ENCODE data around the gene OR52K1. TPM values are rescaled to one million over a fixed set of nuclear protein-coding genes. Genes with fewer than 3 reads are reported as not detected.

Gene OR52K1
- 0.04 TPM for total RNA-seq

DNA sequence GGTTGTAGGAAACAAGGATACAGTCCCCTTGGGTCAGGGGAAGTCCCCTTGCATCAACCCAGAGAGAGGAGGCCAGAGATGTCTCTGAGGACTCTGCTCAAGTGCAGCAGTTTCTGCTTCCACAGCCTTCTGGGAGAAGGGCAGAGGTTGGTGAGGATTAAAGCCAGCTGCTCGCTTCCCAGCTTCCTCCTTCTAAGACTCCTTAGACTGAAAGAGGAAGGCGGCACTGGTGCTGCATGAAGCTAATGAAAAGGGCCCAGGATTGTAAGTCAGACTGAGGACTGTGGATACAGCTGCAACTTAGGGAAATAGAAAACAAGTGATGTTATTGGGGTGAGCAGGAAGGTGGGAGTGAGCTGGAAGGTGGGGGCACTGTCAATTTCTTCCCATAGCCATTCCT, at the start of gene OR52K1:
Gene OR52K1 (plus strand): TSS at position 202 of the 400 bp plus-strand sequence. CDS start 6,255 bp downstream, outside the sequence.
- ATAC-seq (peak; percentile 30), DNase-seq (ENCODE audit: low spot score) (no peak)
- intact Hi-C loops (cut with DNase I), result no loop called here

DNA sequence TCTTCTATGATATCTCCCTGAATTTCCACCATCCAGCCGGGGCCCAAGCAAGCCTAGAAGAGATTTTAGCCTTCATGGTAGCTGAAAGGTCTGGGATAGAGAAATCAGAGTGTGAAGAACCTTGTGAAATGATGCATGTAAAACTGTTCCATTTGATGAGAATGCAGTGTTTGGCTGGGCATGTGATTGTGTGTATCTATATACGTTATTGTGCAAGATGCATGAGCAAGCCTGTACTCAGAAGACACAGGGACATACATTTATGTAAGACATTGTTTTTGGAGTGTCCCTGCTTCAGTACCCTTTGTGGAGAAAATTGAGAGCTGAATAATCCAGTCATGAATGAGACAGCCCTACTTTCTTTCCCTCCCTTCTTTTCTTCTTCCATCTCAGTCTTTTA, 48.6 kb upstream of the OR52K1 start:
- intact Hi-C loops (cut with DNase I), result no loop called here
- no peak for ATAC-seq
- DNase-seq (ENCODE audit: low spot score), result no peak

DNA sequence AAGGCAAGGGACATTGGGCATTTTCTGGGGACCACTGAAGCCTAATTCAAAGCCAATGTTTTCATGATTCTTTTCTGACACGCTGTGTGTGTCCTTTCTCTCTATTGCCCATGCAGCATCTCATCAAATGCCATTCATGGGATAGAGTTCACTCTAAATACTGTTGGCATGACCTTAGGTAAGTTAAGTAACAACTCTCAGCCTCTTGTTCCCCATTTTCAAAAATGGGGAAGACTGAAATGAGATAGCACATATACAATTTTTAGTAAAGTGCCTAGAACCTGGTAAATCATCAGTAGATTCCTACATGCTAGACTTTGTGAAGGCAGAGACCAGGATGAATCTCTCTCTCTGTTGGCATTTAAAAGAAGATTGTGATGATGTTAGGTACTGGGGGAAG, 46.0 kb upstream of the OR52K1 start:
- no peak for ATAC-seq

DNA sequence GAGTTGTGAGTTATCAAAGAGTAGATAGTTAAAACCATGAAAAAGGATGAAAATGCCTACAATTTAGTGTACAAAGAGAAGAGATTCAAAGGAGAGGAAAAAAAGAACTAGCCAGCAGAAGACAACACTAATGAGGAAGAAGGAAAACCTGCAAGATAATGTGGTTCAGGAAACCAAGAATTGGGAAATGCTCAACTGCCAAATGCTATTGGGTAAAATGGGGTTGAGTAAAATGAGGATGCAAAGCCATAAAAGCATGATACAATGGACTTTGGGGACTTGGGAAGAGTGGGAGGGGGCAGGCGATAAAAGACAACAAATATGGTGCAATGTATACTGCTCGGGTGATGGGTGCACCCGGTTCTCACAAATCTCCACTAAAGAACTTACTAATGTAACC, 40.9 kb upstream of the OR52K1 start:
- intact Hi-C loops (cut with DNase I), result no loop called here
- no peak for ATAC-seq
- DNase-seq (ENCODE audit: low spot score), result no peak

More for the DNA sequence above, 46.0 kb upstream of the OR52K1 start:
- no peak for DNase-seq (ENCODE audit: low spot score)
- intact Hi-C loops (cut with DNase I), result no loop called here

DNA sequence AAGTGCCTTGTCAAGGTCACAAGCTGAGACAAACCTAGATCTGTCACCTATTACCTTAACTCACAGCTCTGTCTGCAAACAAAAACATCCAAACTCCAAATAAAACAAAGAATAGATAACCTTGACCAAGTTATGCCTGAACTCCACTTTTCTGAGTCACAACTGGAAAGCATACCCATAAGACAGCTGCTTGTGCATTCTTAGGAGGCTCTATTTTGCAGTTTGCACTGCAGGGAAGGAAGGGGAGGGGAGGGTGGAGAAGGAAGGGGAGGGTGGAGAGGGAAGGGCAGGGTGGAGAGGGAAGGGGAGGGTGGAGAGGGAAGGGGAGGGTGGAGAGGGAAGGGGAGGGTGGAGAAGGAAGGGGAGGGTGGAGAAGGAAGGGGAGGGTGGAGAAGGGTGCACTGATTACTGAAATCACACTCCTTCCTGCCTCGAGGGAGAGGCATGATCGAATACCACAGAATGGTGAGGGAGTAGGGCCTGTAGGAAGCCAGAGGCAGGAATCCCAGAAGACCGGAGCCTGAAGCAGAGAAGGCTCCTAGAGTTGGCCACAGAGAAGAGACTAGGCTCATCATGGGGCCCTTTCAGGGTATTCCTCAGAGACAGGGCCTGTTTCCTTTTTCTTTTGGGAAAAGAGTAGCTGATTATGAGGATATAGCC, 39.1 kb upstream of the OR52K1 start:
- ATAC-seq, result no peak
- intact Hi-C loops (cut with DNase I), result no loop called here
- no peak for DNase-seq (ENCODE audit: low spot score)

DNA sequence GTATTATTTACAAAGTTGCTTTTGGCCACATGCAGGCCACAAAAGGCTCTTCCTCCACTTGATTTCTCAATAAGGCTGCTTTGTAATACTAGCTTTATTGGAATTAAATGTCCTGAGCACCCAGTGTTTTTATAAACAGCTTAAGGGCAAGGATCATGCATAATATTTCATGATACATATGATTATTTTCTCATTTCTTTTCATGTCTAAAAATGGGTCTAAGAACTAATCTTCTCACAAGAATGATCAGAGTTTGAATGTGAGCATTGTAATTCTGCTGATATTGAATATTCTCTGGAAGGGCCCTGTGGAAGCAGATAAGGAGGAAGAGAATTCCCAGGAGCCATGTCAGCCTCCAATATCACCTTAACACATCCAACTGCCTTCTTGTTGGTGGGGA, 33.5 kb upstream of the OR52K1 start, which contains the start of gene OR52K2:
Gene OR52K2 (plus strand): TSS at position 301 of the 400 bp plus-strand sequence. CDS start 45 bp downstream, at position 346.
- DNase-seq (ENCODE audit: low spot score), result no peak
- ATAC-seq, result no peak
- intact Hi-C loops (cut with DNase I), result no loop called here

DNA sequence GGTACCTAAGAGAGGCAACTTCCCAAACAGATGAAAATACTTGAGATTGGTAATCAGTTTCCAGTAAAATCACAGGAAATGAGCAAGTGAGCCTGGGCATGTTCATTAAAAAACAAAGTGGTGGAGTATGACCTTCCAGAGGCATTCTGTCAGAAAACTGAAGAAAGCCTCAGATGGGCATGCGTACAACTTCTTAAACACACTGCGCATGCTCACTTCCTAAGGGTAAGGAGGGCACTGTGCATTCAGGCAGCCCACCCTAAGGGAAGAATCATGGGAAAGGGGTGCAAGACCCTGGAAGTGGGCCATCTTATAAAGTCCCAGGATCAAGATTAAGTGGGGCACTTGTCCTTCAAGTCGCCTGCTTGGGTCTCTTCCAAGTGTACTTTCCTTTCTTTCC, 29.3 kb upstream of the OR52K1 start:
- intact Hi-C loops (cut with DNase I), result no loop called here
- DNase-seq (ENCODE audit: low spot score) (no peak), ATAC-seq (no peak)

DNA sequence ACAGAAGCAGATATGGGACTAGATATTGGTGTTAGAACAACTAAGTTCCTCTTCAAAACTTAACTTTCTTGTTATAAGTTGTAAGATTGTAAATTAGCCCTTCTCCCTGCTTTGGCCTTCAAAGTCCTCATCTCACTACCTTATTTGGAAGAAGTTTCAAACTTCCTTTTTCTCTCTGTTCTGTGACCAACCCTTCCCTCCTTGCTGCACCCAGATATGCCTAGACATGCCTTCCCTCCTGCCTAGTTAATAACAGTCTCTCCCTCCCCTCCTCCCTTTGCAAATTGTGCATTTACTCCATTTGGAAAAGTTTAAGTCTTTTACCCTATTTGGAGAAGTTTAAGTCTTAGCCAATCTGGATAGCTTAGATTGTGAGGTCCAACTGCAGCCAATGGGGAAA, 28.4 kb upstream of the OR52K1 start:
- intact Hi-C loops (cut with DNase I), result no loop called here
- ATAC-seq (no peak), DNase-seq (ENCODE audit: low spot score) (no peak)

DNA sequence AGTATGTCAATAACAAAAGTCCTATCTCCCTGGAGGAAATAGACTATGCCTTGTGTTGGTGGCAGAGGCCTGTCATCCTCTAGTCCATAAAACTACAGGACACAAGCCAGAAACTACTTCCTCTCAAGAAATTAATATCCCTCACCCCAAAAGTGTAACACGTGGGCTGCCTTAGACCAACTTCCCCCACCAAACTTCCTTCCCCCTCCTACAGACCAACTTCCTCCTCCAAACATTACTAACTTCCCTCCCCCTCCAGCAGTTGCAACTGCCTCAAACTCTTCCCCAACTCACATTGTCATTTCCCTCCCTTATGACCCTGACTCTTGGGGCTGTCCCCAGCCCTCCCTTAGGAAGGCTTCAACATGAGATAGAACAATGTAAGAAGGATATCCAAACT, 27.0 kb upstream of the OR52K1 start:
- DNase-seq (ENCODE audit: low spot score), result no peak
- intact Hi-C loops (cut with DNase I), result no loop called here
- ATAC-seq, result peak; percentile 48

DNA sequence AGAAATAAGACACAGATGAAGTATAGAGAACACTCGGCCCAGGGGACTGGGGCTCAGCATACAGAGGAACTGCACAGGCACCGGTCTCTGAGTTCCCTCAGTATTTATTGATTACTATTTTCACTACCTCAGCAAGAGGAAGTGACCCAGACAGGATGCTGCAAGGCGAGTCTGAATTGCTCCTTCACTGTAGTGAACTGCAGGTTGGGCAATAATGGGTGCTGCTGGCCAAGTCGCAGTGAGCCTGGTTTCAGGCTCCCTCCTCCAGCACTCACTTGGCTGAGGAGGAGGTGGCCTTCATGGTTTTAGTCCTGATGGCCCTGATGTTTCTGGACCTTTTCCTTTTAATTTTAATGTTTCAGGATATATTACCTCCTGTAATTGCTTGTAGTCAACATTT, 22.9 kb upstream of the OR52K1 start:
- ATAC-seq (peak; percentile 83), DNase-seq (ENCODE audit: low spot score) (no peak)
- intact Hi-C loops (cut with DNase I), result no loop called here

DNA sequence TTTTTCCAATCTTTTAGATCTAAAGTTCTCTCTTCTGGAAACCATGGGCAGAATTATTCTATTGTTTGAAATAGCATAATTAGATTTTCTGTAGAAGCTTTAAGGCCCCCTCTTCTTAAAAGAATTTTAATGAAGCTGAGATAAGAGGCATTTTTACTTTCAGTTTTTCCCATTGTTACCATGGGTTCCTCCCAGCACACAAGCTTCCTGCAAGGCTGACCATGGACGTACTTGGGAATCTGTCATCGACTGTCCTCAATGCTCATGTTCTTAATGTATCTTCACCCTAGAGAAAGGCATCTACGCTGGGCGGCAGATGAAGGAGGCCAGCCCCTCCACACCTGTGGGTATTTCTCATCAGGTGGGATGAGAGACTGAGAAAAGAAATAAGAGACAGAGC, 22.3 kb upstream of the OR52K1 start:
- DNase-seq (ENCODE audit: low spot score) (no peak), ATAC-seq (no peak)
- intact Hi-C loops (cut with DNase I), result no loop called here

DNA sequence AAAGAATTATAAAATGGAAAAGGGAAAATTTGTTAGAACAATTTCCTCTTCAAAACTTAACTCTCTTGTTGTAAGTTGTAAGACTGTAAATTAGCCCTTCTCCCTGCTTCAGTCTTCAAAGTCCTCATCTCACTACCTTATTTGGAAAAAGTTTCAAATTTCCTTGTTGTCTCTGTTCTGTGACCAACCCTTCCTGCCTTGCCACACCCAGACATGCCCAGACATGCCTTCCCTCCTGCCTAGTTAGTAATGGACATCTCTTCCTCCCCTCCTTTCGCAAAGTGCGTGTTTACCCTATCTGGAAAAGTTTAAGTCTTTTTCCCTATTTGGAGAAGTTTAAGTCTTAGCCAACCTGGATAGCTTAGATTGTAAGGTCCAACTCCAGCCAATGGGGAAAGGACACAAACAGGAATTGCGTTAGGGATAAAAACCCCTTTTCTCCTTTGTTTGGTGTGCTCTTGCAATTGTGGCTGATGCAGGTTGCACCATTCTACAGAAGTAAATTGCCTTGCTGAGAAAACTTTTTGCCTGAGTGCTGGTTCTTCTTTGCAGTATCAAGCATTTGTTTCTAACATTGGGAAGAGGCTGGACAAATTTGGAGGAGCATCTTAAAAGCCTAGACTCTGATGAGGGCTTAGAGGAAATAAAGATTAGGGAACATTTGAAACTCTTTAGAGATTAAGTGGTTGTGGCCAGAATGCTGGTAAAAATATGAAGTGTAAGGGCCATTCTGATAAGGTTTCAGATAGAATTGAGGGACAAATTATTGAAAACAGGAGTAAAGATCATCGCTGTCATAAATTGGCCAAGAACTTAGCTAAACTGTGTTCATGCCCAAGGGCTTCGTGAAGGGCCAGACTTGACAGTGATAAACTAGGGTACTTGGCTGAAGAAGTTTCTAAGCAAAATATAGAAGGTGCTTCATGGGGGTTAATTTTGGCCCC, 18.0 kb upstream of the OR52K1 start:
- DNase-seq (ENCODE audit: low spot score) (no peak), ATAC-seq (no peak)
- intact Hi-C loops (cut with DNase I), result no loop called here

DNA sequence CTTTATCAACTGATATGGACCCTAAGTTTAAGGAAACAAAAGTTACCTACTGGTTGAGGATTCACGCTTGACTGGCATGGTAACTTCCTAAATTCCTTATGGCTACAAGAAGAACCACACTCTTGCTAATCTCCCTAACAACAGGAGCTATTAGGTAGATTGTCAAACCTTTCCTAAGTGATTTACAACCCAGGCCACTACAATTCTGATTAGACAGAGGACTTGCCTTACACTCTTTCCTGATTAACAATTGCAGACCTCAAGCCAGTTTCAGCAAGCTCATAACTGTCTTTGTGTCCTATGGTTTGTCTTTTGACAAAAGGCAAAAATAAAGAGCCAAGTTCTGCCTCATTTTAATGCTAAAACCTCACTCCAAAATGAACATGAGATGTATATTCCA, 17.0 kb upstream of the OR52K1 start:
- intact Hi-C loops (cut with DNase I), result no loop called here
- ATAC-seq (no peak), DNase-seq (ENCODE audit: low spot score) (no peak)

DNA sequence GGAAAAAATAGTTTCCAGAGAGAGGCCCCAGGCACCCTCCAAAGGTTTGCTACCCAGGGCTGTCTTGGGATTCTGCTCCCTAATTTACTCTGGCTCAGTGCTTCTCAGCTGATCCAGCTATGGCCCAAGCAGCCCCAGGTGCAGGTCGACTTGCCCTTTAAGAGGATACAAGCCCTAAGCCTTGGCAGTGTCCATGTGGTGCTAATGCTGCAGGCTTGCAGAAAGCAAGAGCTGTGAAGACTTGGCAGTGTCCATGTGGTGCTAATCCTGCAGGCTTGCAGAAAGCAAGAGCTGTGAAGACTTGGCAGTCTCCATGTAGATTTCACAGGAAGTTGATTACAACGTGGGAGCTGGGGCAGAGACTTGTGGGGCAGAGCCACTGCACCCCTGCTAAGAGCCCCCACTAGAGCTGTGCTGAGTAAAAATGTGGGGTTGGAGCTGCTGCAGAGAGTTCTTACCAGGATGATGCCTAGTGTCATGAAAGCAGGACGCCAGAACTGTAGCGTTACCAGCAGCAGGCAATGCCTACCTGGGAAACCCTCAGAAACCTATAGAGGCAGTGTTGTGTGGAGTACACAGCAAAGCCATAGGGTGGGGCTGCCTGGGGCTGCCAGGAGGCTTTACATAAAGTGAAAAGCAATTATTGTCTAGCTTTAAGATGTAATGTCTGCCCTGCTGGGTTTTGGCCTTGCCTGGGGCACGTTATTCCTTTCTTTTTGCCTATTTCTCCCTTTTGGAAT, 16.1 kb upstream of the OR52K1 start:
- ATAC-seq (no peak), DNase-seq (ENCODE audit: low spot score) (no peak)
- intact Hi-C loops (cut with DNase I), result no loop called here

DNA sequence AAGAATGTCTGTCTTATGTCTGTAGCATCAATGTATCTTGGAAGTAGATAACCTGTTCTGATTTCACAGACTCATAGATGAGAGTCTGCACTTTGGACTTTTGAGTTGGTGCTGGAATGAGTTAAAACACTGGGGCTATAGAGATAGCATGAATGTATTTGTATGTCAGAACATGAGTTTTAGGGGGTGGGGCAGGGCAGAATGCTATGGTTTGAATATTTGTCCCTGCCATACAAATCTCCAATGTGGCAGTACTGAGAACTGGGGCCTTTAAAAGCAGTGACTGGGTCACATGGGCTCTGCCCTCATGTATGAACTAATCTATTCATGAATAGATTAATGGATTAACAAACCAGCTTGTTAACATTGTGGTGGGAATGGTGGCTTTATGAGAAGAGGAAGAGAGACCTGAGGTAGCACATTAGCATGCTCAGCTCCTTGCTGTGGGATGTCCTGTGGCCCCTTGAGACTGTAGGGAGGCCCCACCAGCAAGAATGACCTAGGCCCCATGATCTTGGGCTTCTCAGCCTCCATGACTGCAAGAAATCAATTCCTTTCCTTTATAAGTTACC, 15.5 kb upstream of the OR52K1 start:
- DNase-seq (ENCODE audit: low spot score), result no peak
- ATAC-seq, result no peak
- intact Hi-C loops (cut with DNase I), result no loop called here

DNA sequence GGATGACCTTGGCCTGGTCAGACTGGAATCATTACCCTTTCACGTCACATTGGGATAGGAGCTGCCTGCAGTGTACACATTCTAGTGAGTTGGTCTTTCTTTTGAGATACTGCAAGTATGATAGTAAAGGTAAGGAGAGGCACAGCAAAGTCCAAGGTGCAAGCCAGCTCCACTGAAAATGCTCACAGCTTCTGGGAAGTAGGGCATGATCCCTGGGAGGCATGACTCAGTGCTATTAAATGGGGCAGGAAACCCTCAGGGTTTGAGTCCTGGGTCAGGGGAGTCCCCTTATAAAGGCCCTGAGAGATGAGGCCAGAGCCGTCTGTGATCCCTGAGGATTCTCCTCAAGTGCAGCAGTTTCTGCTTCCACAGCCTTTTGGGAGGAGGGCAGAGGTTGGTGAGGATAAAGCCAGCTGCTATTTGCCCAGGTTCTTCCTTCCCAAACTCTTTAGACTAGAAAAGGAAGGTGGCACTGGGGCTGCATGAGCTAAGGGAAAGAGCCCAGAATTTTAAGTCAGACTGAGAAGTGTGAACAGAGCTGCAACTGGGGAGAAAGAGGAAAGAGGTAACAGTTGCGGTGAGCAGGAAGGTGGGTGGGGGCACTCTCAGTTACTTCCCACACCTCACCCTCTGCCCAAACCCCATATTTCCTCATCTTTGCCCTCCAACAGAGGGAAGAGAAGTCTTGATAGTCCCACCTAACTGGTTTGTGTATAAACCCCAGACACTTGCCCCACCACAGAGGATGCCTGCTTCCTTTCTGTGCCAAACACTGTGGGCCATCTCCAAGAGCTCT, 14.4 kb upstream of the OR52K1 start:
- intact Hi-C loops (cut with DNase I), result no loop called here
- no peak for ATAC-seq
- no peak for DNase-seq (ENCODE audit: low spot score)

DNA sequence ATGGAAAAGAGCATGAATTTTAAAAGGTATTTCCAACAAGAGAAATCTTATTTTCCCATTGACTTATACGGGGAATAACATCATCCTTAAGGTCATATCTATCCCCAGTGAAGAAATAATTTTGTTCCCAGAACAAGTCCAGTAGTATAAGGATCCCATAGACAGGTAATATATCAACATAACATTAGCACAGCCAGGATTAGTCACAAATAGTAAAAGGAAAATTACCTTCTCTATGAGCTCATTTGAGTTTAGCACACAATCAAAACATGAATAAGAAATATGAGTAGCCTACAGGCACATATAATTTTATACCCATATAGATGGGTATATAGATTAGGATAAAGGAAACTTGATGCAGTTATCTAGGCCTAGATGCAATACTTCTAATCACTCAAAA, 2.8 kb upstream of the OR52K1 start:
- intact Hi-C loops (cut with DNase I), result no loop called here
- no peak for ATAC-seq
- DNase-seq (ENCODE audit: low spot score), result no peak

DNA sequence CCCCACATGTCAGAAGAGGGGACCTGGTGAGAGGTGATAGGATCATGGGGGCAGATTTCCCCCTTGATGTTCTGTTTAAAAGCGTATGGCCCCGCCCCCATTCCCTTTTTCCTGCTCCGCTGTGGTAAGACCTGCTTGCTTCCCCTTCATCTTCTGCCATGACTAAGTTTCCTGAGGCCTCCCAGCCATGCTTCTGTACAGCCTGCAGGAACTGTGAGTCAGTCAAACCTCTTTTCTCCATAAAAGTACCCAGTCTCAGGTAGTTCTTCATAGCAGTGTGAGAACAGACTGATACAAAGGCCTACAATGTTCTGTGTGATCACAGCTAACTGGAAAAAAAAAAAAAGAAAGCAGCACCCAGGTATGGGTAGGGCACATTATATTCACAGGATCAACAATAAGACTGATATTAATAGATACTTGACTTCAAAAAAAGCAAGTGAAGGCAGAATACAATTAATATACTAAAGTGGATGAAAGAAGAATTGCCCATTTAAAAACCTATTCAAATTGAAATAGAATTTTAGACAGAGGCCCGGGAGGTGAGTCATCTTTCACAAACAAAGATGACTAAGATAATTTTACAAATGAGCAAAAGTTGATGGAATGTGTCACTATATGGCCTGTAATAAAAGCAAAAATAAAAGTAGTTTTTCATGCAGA, 1.7 kb upstream of the OR52K1 start:
- ATAC-seq, result no peak
- DNase-seq (ENCODE audit: low spot score), result no peak
- intact Hi-C loops (cut with DNase I), result no loop called here

Data from sciatic nerve (tissue), 2 donors.